ENCODE measurements around the gene RNF44.

- TF ChIP-seq CTCF (IDR thresholded peaks at IDR 0.05) (no peak), EZH2 (IDR thresholded peaks at IDR 0.05) (no peak), EZH2phosphoT487 (IDR thresholded peaks at IDR 0.05) (no peak)
Measured at GRCh38 chr5:176542135-176542595, 5.0 kb upstream of the RNF44 start.

All from neural progenitor cell (in vitro differentiated cells).